Stimulated activated naive CD8-positive, alpha-beta T cell treated with anti-CD3 and anti-CD28 coated beads, Interleukin-15, amount 100 ng/mL, for 72 hours (primary cell): ENCODE measurements around the gene ETNK2.

Experiments used
- ATAC-seq: fragments of 150-1000 bp; cut with Tn5 transposase; 2 replicates; pipeline ENCODE4 v1.10.0; 2021; ENCODE audit warnings: mild to moderate bottlenecking, moderate library complexity
- DNase-seq, 2 donors: peaks; one replicate each; pipeline ENCODE4 v3.0.0; 2021 to 2022
- H3K27ac Mint-ChIP-seq, 2 donors: one replicate each; pipeline ENCODE4 v1.8.0; 2022; ENCODE audit warnings: mild to moderate bottlenecking in 2 of 2, mixed read lengths in 2 of 2, moderate library complexity in 2 of 2
- H3K27me3 Mint-ChIP-seq: one replicate; pipeline ENCODE4 v1.8.0; 2022; ENCODE audit warnings: mixed read lengths
- H3K4me1 Mint-ChIP-seq: one replicate; pipeline ENCODE4 v1.8.0; 2022; ENCODE audit warnings: mild to moderate bottlenecking, mixed read lengths
- H3K4me3 Mint-ChIP-seq, 2 donors: one replicate each; pipeline ENCODE4 v1.8.0; 2022; ENCODE audit warnings: mild to moderate bottlenecking in 2 of 2, mixed read lengths in 2 of 2, moderate library complexity in 1 of 2
- H3K9me3 Mint-ChIP-seq, 2 donors: one replicate each; pipeline ENCODE4 v1.8.0; 2022; ENCODE audit warnings: mixed read lengths in 2 of 2

ETNK2 gene

DNA sequence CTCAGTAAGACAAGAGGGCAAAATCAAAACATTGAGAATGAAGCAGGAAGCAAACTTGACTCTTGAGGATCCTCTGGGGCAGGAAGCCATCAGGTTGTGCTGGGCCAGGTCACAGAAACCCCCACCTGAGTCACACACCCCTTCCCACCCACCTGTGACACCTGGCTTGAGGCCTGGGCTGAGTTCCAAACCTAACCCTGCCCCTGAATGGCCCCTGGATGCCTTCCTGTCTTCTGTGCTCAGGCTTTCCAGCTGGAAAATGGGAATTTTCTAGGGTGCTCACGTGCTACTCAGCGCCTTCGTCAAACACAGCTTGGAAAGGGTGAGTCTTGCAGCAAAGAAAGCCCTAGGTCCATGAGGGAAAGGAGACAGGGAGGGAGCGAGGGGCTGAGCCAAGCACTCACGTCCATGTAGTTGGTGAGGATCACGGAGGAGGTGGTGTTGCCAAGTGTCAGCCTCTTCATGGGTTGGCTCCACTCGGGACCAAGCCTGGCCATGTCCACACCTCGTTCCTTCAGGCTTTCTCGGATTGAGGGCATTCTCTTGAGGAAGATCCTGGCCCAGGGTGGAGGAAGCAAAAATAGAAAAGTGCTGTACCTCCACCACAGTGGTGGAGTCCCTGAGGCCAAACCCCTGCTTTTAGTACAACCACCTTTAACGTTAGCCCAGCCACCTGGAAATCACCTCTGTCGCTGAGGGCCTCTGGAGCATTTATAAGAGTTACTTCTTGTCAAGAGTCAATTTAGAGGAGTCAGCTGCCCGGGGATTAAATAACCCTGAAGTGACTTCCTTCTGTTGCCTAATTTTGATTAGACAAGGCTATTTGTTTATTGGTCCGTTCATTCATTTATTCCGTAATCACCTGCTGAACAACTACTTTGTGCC is 10.0 kb upstream of the ETNK2 start:
- Mint-ChIP-seq H3K4me3 (no peak overlapping the region), H3K4me1 (no peaks in the 10 kb centered on the region), H3K9me3 (no peaks in the 10 kb centered on the region), H3K27ac (no peak overlapping the region), H3K27me3 (peaks cover 14% of the 10 kb centered on the region)
- no peak for DNase-seq
- no peak for ATAC-seq

DNA sequence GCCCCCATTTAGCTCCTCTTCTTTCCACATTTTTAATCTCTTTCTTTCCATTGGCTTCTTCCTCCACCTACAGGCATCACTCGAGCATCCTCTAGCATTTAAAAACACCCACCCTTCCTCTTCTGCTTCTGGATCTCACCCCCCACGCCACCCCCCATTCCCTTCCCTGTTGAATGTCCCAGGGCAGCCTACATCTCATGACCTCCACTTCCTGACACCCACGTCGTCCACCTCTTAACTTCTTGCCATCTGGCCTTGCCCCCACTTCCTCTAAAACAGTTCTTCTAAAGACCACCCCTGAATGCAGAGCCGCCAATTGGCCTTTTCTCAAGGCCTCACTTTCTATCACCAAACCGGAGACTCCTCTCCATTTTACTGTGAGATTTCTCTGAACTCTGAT is 6.1 kb upstream of the ETNK2 start:
- Mint-ChIP-seq H3K9me3 (no peaks in the 10 kb centered on the region), H3K4me1 (no peaks in the 10 kb centered on the region), H3K27ac (no peak overlapping the region), H3K27me3 (no peaks in the 10 kb centered on the region), H3K4me3 (no peak overlapping the region)
- ATAC-seq (no peak), DNase-seq (no peak)

DNA sequence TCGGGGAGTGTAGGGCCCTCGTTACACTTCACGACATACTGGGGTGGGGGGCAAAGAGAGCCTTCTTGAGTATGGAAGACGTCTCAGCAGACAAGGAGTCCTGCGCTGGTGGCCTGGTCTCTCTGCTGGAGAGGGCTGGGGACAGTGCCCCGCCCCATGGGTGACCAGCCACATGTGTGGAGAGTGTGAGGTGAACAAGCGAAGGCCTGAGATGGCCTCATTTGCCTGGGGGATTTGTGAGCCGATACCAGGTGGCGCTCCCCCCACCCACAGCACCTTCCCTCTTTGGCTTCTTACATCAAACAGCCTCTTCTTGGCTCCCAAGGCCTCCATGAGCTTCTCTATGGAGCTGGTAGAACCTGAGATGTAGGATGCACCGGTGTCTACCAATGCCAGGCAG is 4.0 kb upstream of the ETNK2 start:
- DNase-seq (no peak), ATAC-seq (no peak)
- Mint-ChIP-seq H3K4me1 (no peaks in the 10 kb centered on the region), H3K27me3 (peaks cover 3% of the 10 kb centered on the region), H3K27ac (no peak overlapping the region), H3K9me3 (no peaks in the 10 kb centered on the region), H3K4me3 (no peak overlapping the region)

DNA sequence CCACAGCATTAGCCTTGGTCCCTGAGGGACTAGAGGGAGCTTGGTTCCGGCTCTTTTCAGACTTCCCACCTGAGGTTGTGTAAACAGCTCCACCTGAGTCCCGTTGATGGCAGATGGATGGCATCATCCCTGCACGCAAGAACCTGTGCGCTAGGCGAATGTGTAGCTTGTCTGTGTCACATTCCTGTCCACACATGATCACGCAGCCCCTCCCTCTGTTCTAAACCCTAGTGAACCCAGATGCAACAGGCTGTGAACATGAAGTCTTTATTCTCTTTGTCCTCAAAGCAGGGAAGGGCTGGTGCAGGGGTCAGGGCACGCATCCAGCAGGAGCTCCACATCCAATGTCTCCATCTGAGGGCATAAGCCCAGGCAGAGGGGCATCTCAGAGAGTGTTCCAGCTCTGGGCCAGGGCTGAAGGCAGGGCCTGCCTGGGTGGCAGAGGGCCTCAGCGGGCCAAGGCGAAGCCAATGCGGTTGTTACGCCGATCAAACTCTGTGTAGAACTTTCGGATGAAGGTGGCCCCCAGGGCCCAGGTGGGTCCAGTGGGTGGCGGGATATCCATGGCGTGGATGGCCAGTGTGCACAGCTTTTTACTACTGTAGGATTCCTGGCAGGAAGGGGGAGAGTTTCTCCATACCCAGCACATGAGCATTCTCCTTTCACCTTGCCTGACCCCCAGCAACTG is 2.9 kb upstream of the ETNK2 start:
- Mint-ChIP-seq H3K27me3 (peaks cover 10% of the 10 kb centered on the region), H3K4me1 (peaks cover 5% of the 10 kb centered on the region), H3K4me3 (no peak overlapping the region), H3K9me3 (no peaks in the 10 kb centered on the region), H3K27ac (no peak overlapping the region)
- ATAC-seq (no peak), DNase-seq (no peak)

DNA sequence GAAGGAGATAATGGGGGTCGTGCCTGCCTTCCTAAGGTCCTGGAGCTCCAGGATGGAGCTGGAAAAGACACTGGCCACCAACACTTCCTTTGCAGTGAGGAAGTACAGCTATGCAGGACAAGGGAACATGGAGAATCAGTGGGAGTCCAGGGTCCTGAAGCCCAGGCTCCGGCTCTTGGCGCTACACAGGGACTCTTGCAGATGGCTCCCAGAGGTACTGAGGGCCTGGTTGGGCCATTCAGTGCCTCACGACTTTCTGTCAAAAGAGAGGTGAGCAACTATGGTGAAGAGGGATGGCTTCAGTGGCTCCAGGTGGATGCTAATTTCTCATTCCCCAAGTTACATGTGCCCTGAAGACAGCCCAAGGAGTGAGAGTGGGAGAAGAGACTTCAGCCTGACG is 1.8 kb upstream of the ETNK2 start:
- no peak for DNase-seq
- no peaks in the 10 kb centered on the region for H3K9me3 Mint-ChIP-seq
- no peak overlapping the region for H3K27ac Mint-ChIP-seq
- peaks cover 10% of the 10 kb centered on the region for H3K27me3 Mint-ChIP-seq
- no peak for ATAC-seq
- H3K4me3 Mint-ChIP-seq, result no peak overlapping the region
- peaks cover 5% of the 10 kb centered on the region for H3K4me1 Mint-ChIP-seq

DNA sequence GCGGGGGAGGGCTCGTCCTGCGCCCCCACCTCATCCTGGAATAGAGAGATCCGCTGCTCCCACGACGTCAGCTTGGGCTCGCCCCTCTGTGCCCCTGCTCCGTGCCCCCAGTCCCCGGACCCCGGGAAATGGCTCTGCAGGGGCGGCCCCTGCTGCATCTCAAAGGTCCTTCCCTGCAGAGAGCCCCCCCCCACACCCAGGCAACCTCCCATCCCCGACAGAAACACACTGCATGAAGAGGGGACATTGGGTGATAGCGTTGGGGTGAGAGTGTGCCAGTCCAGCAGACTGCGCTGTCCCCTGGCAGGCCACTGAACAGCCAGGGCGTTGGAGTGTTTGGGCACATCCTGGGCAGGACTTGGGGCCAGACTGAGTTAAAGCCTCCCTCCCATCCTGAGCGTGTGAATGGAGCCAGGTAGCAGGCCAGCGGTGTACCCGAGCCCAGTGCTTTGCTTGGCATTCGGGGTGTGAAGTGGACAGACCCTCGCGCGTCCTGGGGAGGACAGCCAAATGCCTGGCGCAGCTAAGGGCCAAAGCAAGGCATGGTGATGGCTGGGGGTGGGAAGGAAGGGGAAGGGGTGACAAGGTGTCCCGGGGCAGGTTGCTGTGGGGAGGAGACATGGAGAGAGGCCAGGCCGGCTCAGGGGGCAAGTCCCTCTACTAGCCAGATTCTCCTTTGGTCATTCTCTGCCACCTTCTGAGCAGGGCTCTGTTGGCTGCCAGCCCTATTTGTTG is 633 bp upstream of the ETNK2 start:
- Mint-ChIP-seq H3K27me3 (peaks cover 10% of the 10 kb centered on the region), H3K9me3 (no peaks in the 10 kb centered on the region), H3K4me1 (peaks cover 5% of the 10 kb centered on the region), H3K4me3 (peak overlapping the region; percentile 76 to 82), H3K27ac (peak overlapping the region in 1 of 2 donors; percentile 63)
- DNase-seq, result no peak
- peak; percentile 27 for ATAC-seq

DNA sequence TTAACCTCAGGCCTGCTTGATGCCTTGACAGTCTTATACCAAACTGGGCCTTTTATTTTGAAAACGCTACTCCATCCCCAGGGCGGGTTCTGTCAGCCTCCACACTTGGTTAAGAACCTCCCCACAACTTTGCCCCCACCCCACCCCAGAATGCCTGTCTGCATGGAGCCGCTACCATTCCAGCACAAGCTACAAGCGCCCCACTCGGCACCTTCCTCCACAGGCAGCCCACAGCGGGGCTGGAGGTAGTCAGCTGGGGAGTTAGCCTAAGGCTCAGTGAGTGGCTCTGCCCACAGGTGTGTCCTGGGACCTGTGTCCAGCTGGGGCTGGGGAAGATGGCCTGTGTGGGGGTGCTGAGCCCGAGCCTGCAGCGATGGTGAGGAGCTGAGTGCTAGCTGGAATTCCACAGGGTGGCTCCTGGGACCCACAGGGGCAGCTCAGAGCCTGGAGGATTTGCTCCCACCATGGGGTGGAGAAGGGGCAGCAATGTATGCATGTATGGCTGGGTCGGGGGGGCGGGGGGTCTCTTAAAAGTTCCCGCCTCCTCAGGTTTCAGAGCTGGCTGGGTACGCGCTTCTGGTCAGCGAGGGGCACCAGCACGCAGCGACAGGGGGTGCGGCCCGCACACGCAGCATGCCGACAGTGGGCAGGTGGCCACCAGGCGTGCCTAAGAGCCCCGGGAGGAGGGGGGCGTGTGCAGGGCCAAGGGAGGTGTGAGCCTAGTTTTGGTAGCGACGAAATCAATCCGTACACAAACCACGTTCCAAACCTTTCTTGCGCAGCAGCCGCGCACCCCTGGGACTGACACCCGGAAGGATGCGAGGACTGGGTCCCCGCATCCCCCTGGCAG is 917 bp downstream of the ETNK2 start:
- peaks cover 10% of the 10 kb centered on the region for H3K27me3 Mint-ChIP-seq
- H3K9me3 Mint-ChIP-seq, result no peaks in the 10 kb centered on the region
- peak overlapping the region; percentile 56 to 81 for H3K4me3 Mint-ChIP-seq
- peak; percentile 31 for ATAC-seq
- H3K4me1 Mint-ChIP-seq, result peaks cover 5% of the 10 kb centered on the region
- no peak overlapping the region for H3K27ac Mint-ChIP-seq
- DNase-seq, result no peak

DNA sequence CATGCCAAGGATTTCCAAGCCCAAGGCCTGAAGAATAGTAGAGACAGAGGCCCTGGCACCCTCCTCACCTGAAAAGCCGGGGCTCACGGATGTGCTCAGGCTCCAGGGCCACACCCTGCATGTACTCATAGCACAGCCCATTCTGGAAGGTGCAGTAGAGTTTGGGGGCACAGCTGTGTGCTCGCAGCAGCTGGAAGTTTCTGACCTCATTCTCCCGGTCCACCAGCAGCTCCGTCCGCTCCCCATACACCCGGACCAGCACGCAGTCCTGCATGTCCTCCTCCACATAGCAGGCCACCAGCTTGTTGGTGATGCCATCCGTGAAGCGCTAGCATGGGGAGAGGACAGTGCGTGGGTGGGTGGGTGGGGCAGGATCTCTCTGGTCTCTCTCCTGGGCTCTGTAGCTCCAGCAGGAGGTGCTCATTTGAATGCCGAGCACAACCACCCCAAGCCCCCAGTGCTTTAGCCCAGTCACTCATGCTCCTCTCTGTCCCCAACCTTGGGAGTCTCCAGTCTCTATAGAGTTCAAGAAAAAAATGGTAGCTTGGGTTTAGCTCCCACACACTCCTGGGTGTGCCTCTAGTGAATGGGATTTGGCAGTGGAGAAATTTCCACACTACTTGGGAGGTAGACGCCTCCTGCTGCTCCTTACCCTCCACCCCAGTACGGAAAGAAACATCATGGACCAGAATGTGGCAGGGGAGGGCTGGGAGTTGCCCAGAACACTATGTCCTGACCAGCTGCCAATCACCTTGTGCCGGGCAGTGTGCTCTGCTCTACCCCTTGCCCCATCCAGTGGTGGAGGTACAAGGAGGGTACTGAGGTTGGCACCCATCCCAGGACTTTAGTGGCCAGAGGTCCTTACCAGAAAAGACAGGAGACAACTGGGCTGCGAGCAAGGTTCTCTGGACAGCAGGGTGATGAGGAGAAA is 1.9 kb downstream of the ETNK2 start:
- H3K27ac Mint-ChIP-seq, result no peak overlapping the region
- peak overlapping the region; percentile 21 to 43 for H3K4me3 Mint-ChIP-seq
- peaks cover 5% of the 10 kb centered on the region for H3K4me1 Mint-ChIP-seq
- ATAC-seq (no peak), DNase-seq (no peak)
- peaks cover 10% of the 10 kb centered on the region for H3K27me3 Mint-ChIP-seq
- no peaks in the 10 kb centered on the region for H3K9me3 Mint-ChIP-seq

DNA sequence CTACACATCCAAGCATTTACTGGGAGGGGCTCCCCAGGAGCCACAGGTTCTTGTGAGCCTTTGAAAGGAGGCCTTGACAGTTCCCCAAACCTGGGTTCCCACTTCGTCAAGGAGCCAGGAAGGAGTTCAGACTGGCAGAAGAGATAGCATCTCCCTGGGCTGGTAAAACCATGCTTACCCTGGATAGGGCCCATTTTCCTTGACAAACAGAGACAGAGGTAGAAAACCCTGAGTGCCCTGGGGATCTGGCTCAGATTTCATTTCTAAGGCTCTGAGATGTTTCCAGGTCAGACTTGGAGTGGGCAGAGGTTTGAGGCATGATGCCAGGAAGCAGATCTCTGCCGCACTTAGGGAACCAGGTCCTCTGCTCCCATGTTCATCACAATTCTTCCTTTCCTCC is 2.7 kb downstream of the ETNK2 start:
- Mint-ChIP-seq H3K27ac (no peak overlapping the region), H3K27me3 (peaks cover 10% of the 10 kb centered on the region), H3K4me3 (no peak overlapping the region), H3K4me1 (peaks cover 5% of the 10 kb centered on the region), H3K9me3 (no peaks in the 10 kb centered on the region)
- ATAC-seq (no peak), DNase-seq (no peak)

DNA sequence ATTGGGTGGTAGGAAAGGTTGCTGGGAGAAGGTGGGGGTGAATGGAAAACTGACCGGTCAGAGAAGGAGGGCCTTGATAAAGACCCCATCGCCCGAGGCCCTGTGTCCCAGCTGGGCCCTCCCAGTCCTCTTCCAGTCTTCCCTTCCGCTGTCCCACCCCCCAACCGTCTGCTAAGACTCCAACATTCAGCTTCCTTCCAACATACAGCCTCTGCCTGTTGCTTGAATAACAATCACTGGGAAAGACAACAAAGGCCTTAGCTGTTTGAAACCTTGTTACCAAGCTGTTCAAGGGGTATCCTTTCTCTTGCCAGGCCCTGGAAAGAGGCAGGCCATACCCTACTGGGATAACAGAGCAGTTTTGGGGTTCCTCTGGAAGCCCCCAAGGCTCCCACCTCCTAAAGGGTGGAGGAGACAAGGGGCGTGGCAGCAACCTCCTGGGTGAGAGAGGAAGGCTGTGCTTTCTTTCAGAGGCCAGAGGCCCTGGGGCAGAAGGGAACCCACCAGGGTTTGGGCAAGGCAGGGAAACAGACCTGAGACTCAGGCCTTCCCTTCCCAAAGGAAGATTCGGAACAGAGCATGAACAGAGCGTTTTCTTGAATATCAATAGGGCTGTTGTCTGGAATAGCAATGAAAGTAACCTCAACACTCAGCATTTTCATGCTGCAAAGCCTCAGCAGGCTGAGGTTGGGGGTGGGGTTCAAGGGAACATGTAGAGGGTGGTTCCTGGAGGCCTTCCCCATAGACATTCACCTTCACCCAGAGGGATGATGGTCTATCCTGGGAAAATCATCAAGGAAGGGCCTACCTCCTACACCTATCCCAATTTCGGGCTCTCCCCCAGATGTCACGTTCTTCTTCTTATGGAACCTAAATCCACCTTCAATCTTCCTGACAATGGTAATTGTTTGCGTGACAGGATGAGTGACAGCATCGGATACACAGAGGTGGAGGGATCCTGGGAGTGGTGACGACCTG is 4.1 kb downstream of the ETNK2 start:
- Mint-ChIP-seq H3K9me3 (no peaks in the 10 kb centered on the region), H3K27ac (peak overlapping the region in 1 of 2 donors; percentile 65), H3K4me3 (no peak overlapping the region), H3K27me3 (peaks cover 10% of the 10 kb centered on the region), H3K4me1 (peaks cover 5% of the 10 kb centered on the region)
- ATAC-seq (no peak), DNase-seq (no peak)

DNA sequence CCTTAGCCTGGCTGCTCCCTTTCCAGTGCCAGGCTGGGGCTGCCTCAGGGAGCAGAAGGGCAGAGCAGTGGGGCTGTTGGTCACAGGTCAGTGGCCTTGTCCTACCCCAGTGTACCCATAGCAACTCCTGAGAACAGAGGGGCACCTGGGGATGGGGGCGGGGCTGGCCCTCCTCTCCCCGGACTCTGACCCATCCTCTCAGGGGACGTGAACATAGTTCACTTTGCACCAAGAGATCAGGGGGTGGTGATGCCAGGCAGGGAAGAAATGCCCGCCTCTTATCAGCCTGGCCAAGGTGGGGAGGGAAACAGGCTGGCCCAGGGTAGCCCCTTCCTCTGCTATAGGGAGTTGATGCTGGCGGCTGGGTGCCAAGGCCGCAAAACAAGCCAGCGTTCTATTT is 4.9 kb downstream of the ETNK2 start:
- H3K4me1 Mint-ChIP-seq, result peaks cover 9% of the 10 kb centered on the region
- peak overlapping the region in 1 of 2 donors; percentile 65 for H3K27ac Mint-ChIP-seq
- DNase-seq (no peak), ATAC-seq (no peak)
- H3K9me3 Mint-ChIP-seq, result no peaks in the 10 kb centered on the region
- peaks cover 10% of the 10 kb centered on the region for H3K27me3 Mint-ChIP-seq
- no peak overlapping the region for H3K4me3 Mint-ChIP-seq

DNA sequence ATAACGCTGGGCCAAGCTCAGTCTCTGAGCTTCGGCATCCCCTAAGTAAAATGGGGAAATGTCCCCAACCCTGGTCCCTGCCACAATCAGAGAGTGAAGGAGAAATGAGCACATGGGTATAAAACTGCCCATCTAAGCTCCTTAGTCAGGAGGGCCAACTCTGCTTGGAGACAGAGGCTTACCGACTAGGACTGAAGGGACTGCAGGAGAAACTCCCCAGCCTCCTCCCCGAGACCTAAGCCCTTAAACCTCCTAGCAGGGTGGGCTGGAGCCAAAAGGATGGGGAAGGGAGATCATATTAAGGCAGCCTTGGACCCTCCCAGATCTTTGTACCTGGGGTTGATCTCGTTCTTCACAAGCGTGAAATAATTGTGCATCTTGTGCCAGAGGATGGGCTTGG is 5.5 kb downstream of the ETNK2 start:
- no peak for ATAC-seq
- Mint-ChIP-seq H3K27ac (no peak overlapping the region), H3K4me1 (peaks cover 16% of the 10 kb centered on the region), H3K27me3 (peaks cover 10% of the 10 kb centered on the region), H3K9me3 (no peaks in the 10 kb centered on the region), H3K4me3 (no peak overlapping the region)
- DNase-seq, result no peak

DNA sequence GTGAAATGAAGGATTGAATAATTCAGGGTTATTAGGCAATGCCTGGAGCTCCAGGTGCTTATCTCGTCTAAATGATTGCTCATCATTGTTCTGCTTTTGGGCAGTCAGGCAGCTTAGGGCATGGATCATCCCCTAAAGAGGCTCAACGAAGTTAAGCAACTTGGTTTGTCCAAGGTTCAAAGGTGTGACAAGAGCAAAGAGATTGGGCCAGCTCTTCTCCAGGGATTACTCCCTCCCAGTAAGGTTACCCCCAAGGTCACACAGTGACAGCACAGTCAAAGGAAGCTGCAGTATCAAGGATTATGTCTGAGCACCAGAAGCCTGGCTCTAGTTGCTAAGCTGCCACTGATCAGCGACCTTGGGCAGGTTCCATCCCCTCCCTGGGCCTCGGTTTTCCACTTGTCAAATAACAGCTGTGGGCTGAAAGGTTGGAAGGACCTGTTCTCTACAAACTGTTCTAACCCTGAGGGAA is 6.8 kb downstream of the ETNK2 start:
- DNase-seq (no peak), ATAC-seq (no peak)
- no peak overlapping the region for H3K4me3 Mint-ChIP-seq
- no peak overlapping the region for H3K27ac Mint-ChIP-seq
- no peaks in the 10 kb centered on the region for H3K9me3 Mint-ChIP-seq
- peaks cover 13% of the 10 kb centered on the region for H3K4me1 Mint-ChIP-seq
- H3K27me3 Mint-ChIP-seq, result no peaks in the 10 kb centered on the region
